NCI-H2107 treated with DMSO at 0.1 percent for 48 hours (cell line): ENCODE results near the gene ATP1A2.

Source experiments
- DNase-seq: peaks from one replicate; lab custom pipeline; 2025; ENCODE audit not compliant: unreplicated experiment; lab: John Stamatoyannopoulos, UW

The ATP1A2 gene

GRCh38 chr1:160139840-160140239 is 24.3 kb downstream of the ATP1A2 start:
- DNase-seq = no peak

- no peak for DNase-seq
These were observed 28.1 kb downstream of the ATP1A2 start for GRCh38 chr1:160143695-160144094.

- no peak for DNase-seq
These were observed 29.4 kb downstream of the ATP1A2 start for GRCh38 chr1:160144921-160145320.

- no peak for DNase-seq
These were observed 30.5 kb downstream of the ATP1A2 start for GRCh38 chr1:160146107-160146506.

GRCh38 chr1:160148121-160148520 is 32.6 kb downstream of the ATP1A2 start:
- no peak for DNase-seq

- DNase-seq = no peak
These were observed 33.7 kb downstream of the ATP1A2 start for GRCh38 chr1:160149233-160149632.

GRCh38 chr1:160149716-160150115 is 34.2 kb downstream of the ATP1A2 start:
- DNase-seq = no peak

- DNase-seq = no peak
These were observed 35.7 kb downstream of the ATP1A2 start, which contains the start of gene ATP1A4 for GRCh38 chr1:160151303-160151702. TSS of gene ATP1A4 (plus strand) at chr1:160151603. CDS start at chr1:160152041, 438 bp downstream.

GRCh38 chr1:160154790-160155189 is 39.2 kb downstream of the ATP1A2 start:
- DNase-seq = no peak

- DNase-seq = no peak
These were observed 40.8 kb downstream of the ATP1A2 start for GRCh38 chr1:160156361-160156760.

GRCh38 chr1:160157174-160157573 is 41.6 kb downstream of the ATP1A2 start:
- no peak for DNase-seq

- DNase-seq = no peak
These were observed 42.5 kb downstream of the ATP1A2 start for GRCh38 chr1:160158031-160158430.

- DNase-seq = no peak
These were observed 43.0 kb downstream of the ATP1A2 start for GRCh38 chr1:160158534-160158933.

GRCh38 chr1:160159846-160160245 is 44.3 kb downstream of the ATP1A2 start:
- no peak for DNase-seq

GRCh38 chr1:160161965-160162705 is 46.6 kb downstream of the ATP1A2 start:
- no peak for DNase-seq

GRCh38 chr1:160162931-160163330 is 47.4 kb downstream of the ATP1A2 start:
- no peak for DNase-seq

GRCh38 chr1:160163615-160164014 is 48.1 kb downstream of the ATP1A2 start:
- DNase-seq = no peak

GRCh38 chr1:160164121-160164520 is 48.6 kb downstream of the ATP1A2 start:
- no peak for DNase-seq

- no peak for DNase-seq
These were observed 50.8 kb downstream of the ATP1A2 start for GRCh38 chr1:160166166-160166868.

GRCh38 chr1:160167056-160167455 is 51.5 kb downstream of the ATP1A2 start:
- DNase-seq = no peak

GRCh38 chr1:160167580-160167979 is 52.0 kb downstream of the ATP1A2 start:
- DNase-seq = peak; percentile 21

- DNase-seq = no peak
These were observed 52.5 kb downstream of the ATP1A2 start for GRCh38 chr1:160168016-160168415.
